ENCODE measurements around the gene FXYD7.

GRCh38 chr19:35194012-35194984 lies 51.2 kb downstream of the FXYD7 start:
- TF ChIP-seq EZH2 (IDR thresholded peaks at IDR 0.05; ENCODE audit: insufficient read depth, poor library complexity, severe bottlenecking) (no peak), EZH2phosphoT487 (IDR thresholded peaks at IDR 0.05; ENCODE audit: insufficient read depth, low read depth) (no peak)

Measured in GM23248 (cell line).